Panc1 (cell line): ENCODE results near the gene C12orf43. TPM values are rescaled to one million over a fixed set of nuclear protein-coding genes. Genes with fewer than 3 reads are reported as not detected.

Source experiments
- ATAC-seq: fragments of 200-7000 bp; cut with Tn5 transposase; 2 replicates; pipeline ENCODE4 v1.9.1; 2020; ENCODE audit warnings: mild to moderate bottlenecking, moderate library complexity
- BruUV-seq: library from RNA; stranded (reverse); fragments of 400-500 nt; replicated peaks from 2 replicates; lab custom pipeline; 2021; lab: Mats Ljungman, UMichigan
- CTCF ChIA-PET: fragments of 300-600 bp; sonication (Branson Sonifier 250); formaldehyde crosslinking; loops from one replicate; lab custom pipeline; 2022; ENCODE audit warnings: antibody characterized with exemption; lab: Charles Lee
- POLR2A ChIA-PET: fragments of 300-600 bp; sonication (Branson Sonifier 250); formaldehyde crosslinking; loops from one replicate; lab custom pipeline; 2022; ENCODE audit warnings: antibody characterized with exemption; lab: Charles Lee
- DNase-seq: peaks from one replicate; pipeline ENCODE4 v3.0.0-alpha.2; 2010; ENCODE audit warnings: low read depth, low spot score
- H3K27ac ChIP-seq: 2 replicates; pipeline ENCODE4 v1.5.1; 2011; ENCODE audit warnings: mild to moderate bottlenecking, low read length, inconsistent platforms
- H3K27me3 ChIP-seq: fragments of 200-500 bp; sonication (Bioruptor generic); 2 replicates; pipeline ENCODE4 v1.6.0; 2014; ENCODE audit warnings: low read length, inconsistent platforms; ENCODE audit not compliant: control insufficient read depth, insufficient read depth
- H3K36me3 ChIP-seq: fragments of 200-500 bp; sonication (Bioruptor generic); 2 replicates; pipeline ENCODE4 v1.5.1; 2014; ENCODE audit warnings: inconsistent platforms, mild to moderate bottlenecking, low read length, moderate library complexity; ENCODE audit not compliant: control insufficient read depth, insufficient read depth
- H3K4me1 ChIP-seq: 2 replicates; pipeline ENCODE4 v1.5.1; 2011; ENCODE audit warnings: inconsistent platforms, mild to moderate bottlenecking, low read length, moderate library complexity; ENCODE audit not compliant: control insufficient read depth, insufficient read depth
- H3K4me3 ChIP-seq, 2 experiments: 2 replicates each; pipeline ENCODE4 v1.5.1; 2011 to 2012; ENCODE audit warnings: low read depth in 2 of 2, low read length in 2 of 2, mild to moderate bottlenecking in 2 of 2, inconsistent platforms in 1 of 2, moderate library complexity in 1 of 2
- H3K9me3 ChIP-seq: fragments of 200-500 bp; sonication (Bioruptor generic); 2 replicates; pipeline ENCODE4 v1.5.1; 2014; ENCODE audit warnings: low read depth, mild to moderate bottlenecking, inconsistent platforms, low read length, moderate library complexity; ENCODE audit not compliant: control insufficient read depth, insufficient read depth
- POLR2AphosphoS5 ChIP-seq: IDR thresholded peaks from 2 replicates; pipeline ENCODE4 v1.6.1; 2012; ENCODE audit warnings: mild to moderate bottlenecking, low read depth, low read length, moderate library complexity
- SIN3A ChIP-seq: IDR thresholded peaks from 2 replicates; pipeline ENCODE4 v1.6.1; 2012; ENCODE audit warnings: low read depth, mild to moderate bottlenecking, low read length, moderate library complexity, borderline replicate concordance; ENCODE audit not compliant: insufficient read depth
- TCF7L2 ChIP-seq: IDR thresholded peaks from 2 replicates; pipeline ENCODE4 v1.6.1; 2011; ENCODE audit warnings: mild to moderate bottlenecking, low read depth, low read length, inconsistent platforms
- in situ Hi-C: cut with HindIII; loops from 2 replicates; pipeline ENCODE4 v1.10.0; 2016; ENCODE audit warnings: low sequenced_read_pairs, low pct_unique_long_range_greater_than_20kb
- intact Hi-C: fragments of 100-400 bp; cut with micrococcal nuclease; formaldehyde crosslinking; loops from one replicate; pipeline ENCODE4 v1.10.0; 2022; ENCODE audit not compliant: unreplicated experiment
- total RNA-seq: library from RNA; stranded (reverse); gene quantifications from one replicate; pipeline ENCODE4 v1.2.1, GENCODE V29; 2021; ENCODE audit not compliant: unreplicated experiment
- TF ChIP-seq, protein P1 (sequence below), 2 experiments: IDR thresholded peaks; 2 replicates each; pipeline ENCODE4 v1.6.1; 2011 to 2012; ENCODE audit warnings: low read depth in 2 of 2, control low read depth in 1 of 2, low read length in 1 of 2, mild to moderate bottlenecking in 1 of 2, moderate library complexity in 1 of 2; ENCODE audit not compliant: insufficient read depth in 1 of 2
- TF ChIP-seq, protein P2 (sequence below): fragments of 450-650 bp; IDR thresholded peaks from 2 replicates; pipeline ENCODE4 v1.5.1; 2017; ENCODE audit warnings: mild to moderate bottlenecking

The C12orf43 gene
- total RNA-seq, 1 experiment from 2014 or later, result 20.7 TPM

DNA sequence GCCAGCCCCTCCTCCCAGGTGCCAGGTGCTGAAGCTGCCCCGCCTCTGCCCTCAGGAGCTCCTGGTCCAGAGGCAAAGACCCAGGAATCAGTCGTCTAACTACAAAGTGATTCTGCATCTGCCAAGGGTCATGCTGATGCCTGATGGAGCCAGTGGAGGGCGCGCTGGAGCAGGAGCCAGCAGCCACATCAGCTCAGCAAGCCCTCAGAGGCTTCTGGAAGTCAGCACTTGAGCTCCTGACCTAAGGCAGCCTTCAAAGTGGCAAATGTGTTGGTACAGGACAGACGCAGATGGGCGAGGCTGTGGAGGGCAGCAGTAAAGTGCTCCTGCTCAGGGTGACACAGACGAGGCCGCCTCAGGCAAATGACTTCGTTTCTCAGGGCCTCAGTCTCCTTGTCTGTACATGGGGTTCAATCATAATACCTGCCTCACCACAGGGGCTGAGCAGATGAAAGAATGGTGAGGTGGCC lies 10.9 kb downstream of the C12orf43 start:
- TF ChIP-seq, protein P1, sequence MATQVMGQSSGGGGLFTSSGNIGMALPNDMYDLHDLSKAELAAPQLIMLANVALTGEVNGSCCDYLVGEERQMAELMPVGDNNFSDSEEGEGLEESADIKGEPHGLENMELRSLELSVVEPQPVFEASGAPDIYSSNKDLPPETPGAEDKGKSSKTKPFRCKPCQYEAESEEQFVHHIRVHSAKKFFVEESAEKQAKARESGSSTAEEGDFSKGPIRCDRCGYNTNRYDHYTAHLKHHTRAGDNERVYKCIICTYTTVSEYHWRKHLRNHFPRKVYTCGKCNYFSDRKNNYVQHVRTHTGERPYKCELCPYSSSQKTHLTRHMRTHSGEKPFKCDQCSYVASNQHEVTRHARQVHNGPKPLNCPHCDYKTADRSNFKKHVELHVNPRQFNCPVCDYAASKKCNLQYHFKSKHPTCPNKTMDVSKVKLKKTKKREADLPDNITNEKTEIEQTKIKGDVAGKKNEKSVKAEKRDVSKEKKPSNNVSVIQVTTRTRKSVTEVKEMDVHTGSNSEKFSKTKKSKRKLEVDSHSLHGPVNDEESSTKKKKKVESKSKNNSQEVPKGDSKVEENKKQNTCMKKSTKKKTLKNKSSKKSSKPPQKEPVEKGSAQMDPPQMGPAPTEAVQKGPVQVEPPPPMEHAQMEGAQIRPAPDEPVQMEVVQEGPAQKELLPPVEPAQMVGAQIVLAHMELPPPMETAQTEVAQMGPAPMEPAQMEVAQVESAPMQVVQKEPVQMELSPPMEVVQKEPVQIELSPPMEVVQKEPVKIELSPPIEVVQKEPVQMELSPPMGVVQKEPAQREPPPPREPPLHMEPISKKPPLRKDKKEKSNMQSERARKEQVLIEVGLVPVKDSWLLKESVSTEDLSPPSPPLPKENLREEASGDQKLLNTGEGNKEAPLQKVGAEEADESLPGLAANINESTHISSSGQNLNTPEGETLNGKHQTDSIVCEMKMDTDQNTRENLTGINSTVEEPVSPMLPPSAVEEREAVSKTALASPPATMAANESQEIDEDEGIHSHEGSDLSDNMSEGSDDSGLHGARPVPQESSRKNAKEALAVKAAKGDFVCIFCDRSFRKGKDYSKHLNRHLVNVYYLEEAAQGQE (IDR thresholded peaks at IDR 0.05; ENCODE audit: insufficient read depth in 1 of 2, low read depth in 2 of 2, low read length in 1 of 2), result no peak
- TF ChIP-seq, protein P2, sequence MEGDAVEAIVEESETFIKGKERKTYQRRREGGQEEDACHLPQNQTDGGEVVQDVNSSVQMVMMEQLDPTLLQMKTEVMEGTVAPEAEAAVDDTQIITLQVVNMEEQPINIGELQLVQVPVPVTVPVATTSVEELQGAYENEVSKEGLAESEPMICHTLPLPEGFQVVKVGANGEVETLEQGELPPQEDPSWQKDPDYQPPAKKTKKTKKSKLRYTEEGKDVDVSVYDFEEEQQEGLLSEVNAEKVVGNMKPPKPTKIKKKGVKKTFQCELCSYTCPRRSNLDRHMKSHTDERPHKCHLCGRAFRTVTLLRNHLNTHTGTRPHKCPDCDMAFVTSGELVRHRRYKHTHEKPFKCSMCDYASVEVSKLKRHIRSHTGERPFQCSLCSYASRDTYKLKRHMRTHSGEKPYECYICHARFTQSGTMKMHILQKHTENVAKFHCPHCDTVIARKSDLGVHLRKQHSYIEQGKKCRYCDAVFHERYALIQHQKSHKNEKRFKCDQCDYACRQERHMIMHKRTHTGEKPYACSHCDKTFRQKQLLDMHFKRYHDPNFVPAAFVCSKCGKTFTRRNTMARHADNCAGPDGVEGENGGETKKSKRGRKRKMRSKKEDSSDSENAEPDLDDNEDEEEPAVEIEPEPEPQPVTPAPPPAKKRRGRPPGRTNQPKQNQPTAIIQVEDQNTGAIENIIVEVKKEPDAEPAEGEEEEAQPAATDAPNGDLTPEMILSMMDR, result peak; percentile 90
- DNase-seq (peak; percentile 8), ATAC-seq (peak; percentile 77)
- H3K36me3 ChIP-seq, result no peaks in the 10 kb centered on the region
- POLR2A ChIA-PET, result no interaction called here
- BruUV-seq, result no TSS peak
- no peaks in the 10 kb centered on the region for H3K27me3 ChIP-seq
- CTCF ChIA-PET, result interaction anchor here (0.7 kb wide), 2 partner anchors 55 to 267 kb away, joined by 3 to 5 read pairs; no protein-coding TSS in a partner anchor
- H3K9me3 ChIP-seq, result no peaks in the 10 kb centered on the region
- in situ Hi-C loops (no loop called here), intact Hi-C loops (loop anchor here (5.0 kb wide), 1 partner anchor 102 kb away; no protein-coding TSS in a partner anchor)
- no peak overlapping the region for H3K4me3 ChIP-seq
- H3K4me1 ChIP-seq, result no peaks in the 10 kb centered on the region
- H3K27ac ChIP-seq, result no peak overlapping the region

DNA sequence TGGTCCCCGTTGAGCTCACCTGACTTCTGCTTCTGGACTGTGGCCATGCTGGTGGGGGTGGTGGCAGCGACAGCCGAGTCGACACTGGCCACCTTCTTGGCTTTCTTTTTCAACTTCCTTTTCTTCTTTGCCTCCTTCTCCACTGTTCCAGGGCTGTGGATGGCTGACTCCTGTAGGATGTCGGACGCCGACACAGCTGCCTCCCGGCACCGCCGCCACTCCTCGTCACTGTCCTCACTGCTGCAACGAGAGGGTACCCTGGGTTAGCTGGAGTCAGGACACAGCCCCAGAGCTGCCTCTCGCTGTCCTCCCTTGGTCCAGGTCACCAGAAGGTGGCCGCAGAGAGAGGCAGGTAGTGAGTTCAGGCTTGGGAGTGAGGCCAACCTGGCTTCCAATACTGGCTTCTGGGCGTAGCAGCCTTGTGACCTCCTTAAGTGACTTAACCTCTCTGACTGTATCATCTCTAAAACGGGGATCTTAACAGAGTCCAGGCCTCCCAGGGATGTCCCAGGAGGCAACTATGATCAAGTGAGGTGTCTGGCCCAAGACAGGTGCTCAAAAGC lies 12.0 kb downstream of the C12orf43 start:
- intact Hi-C loops (no loop called here), in situ Hi-C loops (no loop called here)
- CTCF ChIA-PET, result interaction anchor here (0.6 kb wide), 1 partner anchor 452 kb away, joined by 6 read pairs; no protein-coding TSS in a partner anchor
- BruUV-seq, result no TSS peak
- POLR2A ChIA-PET, result no interaction called here
- no peaks in the 10 kb centered on the region for H3K9me3 ChIP-seq
- no peaks in the 10 kb centered on the region for H3K4me1 ChIP-seq
- DNase-seq (no peak), ATAC-seq (no peak)
- TF ChIP-seq, protein P1 (IDR thresholded peaks at IDR 0.05; ENCODE audit: insufficient read depth in 1 of 2, low read depth in 2 of 2, low read length in 1 of 2), result no peak
- TF ChIP-seq TCF7L2 (no peak), SIN3A (no peak), POLR2AphosphoS5 (no peak)
- TF ChIP-seq, protein P2, result no peak
- no peaks in the 10 kb centered on the region for H3K36me3 ChIP-seq
- H3K27ac ChIP-seq, result no peak overlapping the region
- no peaks in the 10 kb centered on the region for H3K27me3 ChIP-seq
- no peak overlapping the region for H3K4me3 ChIP-seq
